A204.1 (cell line): ENCODE measurements around the gene SSU72.
"Not testable (repeated sequence)": the region's sequence is repeated elsewhere in the genome, so short reads cannot be mapped to it uniquely, and the experiment has no call there.

Source experiments
- FAIRE-seq: peaks from 2 replicates; lab custom pipeline; 2012; peaks lifted over from hg19 to GRCh38; lab: Jason Lieb, UNC

SSU72 gene

GRCh38 chr1:1526476-1526875, 48.2 kb downstream of the SSU72 start:
- not testable (repeated sequence) for FAIRE-seq

GRCh38 chr1:1524750-1525383, 49.8 kb downstream of the SSU72 start:
- not testable (repeated sequence) for FAIRE-seq

DNA sequence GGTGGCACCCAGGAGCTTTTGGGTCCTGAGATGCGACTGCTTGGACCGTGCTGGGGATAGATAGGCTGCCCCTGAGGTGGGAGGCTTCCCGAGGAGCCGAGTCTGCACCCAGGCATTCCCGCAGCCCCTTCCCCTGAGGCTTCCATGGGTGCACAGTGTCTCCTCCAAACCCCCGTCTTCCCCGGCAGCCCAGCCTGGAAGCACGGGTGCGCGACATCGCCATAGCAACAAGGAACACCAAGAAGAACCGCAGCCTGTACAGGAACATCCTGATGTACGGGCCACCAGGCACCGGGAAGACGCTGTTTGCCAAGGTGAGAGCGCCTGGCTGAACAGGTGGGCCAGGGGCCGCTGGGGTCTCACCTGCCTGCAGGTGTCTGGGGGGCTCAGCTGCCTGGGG, 51.0 kb downstream of the SSU72 start:
- not testable (repeated sequence) for FAIRE-seq

DNA sequence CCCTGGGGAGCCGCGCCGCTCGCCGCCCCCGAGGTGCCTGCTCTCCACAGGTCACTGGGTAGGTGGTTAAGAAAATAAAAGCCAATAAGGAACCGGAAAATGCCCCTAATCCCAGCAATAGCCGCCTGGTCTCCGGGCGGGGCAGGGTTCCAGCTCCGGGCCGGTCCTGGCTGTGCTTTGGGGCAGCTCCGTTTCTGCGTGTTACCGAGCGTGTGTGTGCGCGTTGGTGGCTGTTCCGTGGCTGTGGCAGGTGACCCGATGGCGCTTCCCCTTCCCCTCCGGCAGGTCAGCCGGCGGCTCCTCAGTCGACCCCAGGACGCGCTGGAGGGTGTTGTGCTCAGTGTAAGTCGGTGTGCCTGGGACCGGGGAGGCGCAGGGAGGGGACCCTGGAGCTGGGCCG, 51.4 kb downstream of the SSU72 start:
- FAIRE-seq: not testable (repeated sequence)

DNA sequence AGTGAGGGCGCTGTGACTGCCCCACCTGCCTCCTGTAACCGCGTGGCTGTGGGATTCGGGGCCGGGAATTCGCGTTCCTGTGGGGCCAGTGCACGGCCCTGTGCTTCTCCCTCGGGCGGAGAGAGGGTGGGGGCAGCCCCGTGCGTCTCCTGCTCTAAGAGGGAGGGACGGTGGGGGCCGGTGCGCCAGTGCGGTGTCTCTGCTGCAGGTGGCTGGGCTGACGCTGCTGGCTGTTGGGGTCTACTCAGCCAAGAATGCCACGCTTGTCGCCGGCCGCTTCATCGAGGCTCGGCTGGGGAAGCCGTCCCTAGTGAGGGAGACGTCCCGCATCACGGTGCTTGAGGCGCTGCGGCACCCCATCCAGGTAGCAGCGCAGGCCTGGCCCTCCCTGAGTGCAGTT, 52.1 kb downstream of the SSU72 start:
- FAIRE-seq: not testable (repeated sequence)

GRCh38 chr1:1521331-1521730, 53.3 kb downstream of the SSU72 start:
- FAIRE-seq: no peak

DNA sequence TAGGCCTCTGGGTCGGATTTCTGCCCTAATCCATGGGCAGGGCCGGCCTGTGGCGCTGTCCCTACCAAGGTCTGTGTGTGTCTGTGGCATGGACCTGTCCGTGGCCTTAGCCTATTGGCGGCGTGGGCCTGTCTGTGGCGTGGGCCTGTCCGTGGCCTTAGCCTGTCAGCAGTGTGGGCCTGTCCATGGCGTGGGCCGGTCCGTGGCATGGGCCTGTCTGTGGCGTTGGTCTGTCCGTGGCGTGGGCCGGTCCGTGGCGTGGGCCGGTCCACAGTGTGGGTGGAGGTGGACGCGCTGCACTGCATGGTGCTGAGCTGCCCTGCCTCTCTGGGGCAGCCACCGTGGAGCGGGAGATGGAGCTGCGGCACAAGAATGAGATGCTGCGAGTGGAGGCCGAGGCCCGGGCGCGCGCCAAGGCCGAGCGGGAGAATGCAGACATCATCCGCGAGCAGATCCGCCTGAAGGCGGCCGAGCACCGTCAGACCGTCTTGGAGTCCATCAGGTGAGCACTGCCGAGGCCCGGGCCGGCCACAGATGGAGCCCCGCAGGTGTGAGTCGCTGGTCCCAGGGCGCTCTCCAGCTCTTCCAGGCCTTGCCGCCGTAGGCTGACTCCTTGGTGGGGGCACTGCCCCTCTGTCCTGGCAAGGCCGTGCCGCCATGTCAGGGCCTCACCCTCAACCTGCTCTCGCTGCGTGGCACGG, 54.7 kb downstream of the SSU72 start:
- not testable (repeated sequence) for FAIRE-seq

- FAIRE-seq: not testable (repeated sequence)
These were observed 56.0 kb downstream of the SSU72 start for GRCh38 chr1:1518621-1519007.

DNA sequence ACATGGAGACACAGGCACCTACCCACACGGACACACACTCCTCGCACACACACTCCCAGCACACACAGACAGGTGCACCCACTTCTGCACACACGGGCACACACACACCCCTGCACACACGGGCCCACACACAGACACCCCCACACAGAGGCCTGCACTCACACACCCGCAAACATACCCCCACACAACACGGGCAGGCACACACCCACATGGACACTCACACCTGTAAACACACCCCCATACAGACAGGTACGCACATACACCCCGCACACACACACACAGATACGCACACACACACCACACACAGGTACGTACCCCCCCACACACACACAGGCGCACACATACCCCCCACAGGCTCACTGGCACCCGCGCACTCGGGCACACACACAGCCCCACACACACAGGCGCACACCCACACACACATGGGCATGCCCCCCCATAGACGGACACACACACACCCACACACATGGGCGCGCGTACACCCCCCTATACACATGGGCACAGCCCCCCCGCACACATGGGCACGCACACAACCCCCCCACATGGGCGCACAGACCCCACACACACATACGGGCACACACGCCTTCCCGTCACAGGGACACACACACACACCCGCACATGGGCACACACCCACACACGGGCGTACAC, 56.6 kb downstream of the SSU72 start:
- FAIRE-seq: no peak

DNA sequence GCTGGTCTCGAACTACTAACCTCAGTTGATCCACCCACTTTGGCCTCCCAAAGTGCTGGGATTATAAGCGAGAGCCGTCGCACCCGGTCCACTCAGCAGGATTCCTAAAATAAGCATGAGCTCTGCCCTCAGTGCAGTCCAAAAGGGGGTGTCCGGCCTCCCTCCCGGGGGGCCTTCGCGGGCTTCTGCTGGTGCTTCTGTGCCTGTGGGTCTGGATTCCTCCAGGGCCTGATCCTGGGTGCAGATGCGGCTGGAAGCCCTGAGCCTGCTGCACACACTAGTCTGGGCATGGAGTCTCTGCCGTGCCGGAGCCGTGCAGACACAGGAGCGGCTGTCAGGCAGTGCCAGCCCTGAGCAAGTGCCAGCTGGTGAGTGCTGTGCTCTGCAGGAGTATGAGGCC, 57.7 kb downstream of the SSU72 start:
- FAIRE-seq: not testable (repeated sequence)

DNA sequence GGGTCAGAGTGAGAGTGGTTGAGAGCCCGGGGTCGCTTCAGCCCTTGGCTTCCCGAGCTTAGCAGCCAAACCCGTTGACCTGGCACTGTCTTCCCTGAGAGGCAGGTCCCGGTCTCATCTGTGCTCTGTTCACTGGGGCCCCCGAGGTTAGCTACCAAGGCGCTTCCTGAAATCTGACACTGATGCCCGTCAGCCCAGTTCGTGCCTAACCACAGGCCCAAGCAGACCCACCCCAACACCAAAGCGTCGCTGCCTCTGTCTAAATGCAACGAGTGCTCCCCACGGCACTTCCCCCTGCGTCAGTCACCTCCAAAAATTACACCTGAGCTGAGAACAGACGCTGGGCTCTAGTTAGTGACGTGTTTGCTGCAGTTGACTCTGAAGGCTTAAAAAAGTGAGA, 60.3 kb downstream of the SSU72 start:
- FAIRE-seq: not testable (repeated sequence)

GRCh38 chr1:1513675-1514074, 61.0 kb downstream of the SSU72 start:
- not testable (repeated sequence) for FAIRE-seq

GRCh38 chr1:1512425-1512824, 62.2 kb downstream of the SSU72 start:
- FAIRE-seq: not testable (repeated sequence)

DNA sequence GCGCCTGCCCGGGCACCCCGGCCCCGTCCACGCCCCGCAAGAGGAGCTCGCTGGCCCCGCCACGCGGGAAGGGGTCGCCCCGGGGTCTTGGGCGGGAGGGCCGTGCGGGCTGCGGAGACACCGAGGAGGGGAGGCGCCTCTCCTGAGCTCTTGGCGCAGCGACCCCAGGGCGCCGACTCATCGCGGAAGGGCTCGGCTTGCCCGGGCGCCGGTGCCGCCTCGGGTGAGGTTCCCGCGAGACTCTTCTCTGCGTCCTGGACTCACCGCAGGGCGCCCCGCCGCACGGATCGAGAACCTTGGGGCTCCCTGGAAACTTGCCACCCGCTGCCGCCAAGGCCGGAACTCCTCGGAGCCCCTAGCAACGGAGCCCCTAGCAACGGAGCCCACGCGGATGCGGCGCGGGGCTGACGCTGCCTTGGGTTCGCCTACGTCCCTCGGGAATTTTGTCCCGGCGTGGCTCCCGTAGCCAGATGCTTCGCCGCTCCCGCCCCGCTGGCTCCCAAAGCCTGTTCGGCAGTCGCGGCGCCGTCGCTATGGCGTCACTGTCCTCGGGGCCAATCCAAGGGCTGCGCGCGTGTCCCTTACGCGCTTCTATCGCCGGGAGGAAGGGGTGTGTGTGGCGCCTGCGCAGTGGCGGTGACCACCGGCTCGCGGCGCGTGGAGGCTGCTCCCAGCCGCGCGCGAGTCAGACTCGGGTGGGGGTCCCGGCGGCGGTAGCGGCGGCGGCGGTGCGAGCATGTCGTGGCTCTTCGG, 63.0 kb downstream of the SSU72 start, which contains the start of gene ATAD3A:
ATAD3A (plus strand) TSS at position 630 of the 753 bp plus-strand sequence; CDS start at position 737, 107 bp downstream.
- FAIRE-seq: peak; percentile 9

DNA sequence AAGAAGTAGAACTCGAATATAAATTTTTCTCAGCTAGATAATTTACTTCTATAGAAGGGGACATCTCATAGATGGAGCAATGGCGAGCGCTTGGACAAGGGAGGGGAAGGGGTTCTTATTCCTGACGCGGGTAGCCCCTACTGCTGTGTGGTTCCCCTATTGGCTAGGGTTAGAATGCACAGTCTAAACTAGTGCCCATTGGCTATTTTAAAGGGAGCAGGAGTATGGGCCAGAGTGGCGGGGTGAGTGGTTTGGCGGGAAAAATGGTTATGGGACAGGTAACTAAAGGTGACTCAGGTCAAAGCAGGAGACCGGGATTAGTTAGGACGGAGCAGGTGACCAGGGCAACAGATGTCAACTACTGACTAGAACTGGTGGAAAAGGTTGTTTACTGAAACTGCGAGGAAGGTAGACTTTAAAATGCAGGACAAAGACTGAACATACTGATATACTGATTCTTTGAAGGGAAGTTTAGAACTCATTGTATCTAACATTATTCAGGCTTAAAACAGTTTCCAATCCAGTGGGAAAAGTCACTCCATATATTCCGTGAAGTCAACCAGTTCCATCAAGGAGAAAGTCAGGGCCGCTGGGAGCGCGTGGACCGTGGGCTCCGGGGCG, 63.6 kb downstream of the SSU72 start:
- FAIRE-seq: no peak

- not testable (repeated sequence) for FAIRE-seq
These were observed 65.2 kb downstream of the SSU72 start for GRCh38 chr1:1509465-1509850.

DNA sequence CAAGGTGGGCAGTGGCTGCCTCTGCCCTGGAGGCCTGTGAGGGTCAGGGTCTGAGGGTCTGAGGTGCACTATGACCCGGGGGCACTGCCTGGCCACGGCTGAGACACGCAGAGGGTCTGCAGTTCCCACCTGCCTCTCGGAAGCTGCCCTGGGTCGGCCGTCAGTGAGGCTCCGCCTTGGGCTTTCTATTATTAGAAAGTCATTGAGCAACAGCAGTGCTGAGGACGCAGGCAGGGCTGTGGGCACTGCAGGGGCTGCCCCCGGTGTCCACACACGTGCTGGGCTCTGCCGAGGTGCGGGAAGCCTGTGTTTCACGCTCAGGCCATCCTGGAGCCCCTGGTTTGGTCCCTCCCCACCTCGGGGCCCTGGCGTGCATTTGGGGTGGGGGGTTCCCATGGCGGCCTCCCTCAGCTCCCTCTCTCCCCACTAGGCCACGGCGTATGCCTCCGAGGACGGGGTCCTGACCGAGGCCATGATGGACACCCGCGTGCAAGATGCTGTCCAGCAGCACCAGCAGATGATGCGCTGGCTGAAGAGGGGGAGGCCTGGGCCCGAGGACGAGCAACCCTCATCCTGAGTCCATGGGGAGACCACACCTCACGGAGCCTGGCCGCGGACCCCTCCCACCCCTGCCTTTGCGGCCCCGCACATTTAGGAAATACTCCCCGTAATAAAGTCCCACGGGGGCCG, 65.7 kb downstream of the SSU72 start:
- not testable (repeated sequence) for FAIRE-seq

- FAIRE-seq: no peak
These were observed 67.4 kb downstream of the SSU72 start for GRCh38 chr1:1507305-1507704.

- not testable (repeated sequence) for FAIRE-seq
These were observed 68.9 kb downstream of the SSU72 start for GRCh38 chr1:1505801-1506200.

DNA sequence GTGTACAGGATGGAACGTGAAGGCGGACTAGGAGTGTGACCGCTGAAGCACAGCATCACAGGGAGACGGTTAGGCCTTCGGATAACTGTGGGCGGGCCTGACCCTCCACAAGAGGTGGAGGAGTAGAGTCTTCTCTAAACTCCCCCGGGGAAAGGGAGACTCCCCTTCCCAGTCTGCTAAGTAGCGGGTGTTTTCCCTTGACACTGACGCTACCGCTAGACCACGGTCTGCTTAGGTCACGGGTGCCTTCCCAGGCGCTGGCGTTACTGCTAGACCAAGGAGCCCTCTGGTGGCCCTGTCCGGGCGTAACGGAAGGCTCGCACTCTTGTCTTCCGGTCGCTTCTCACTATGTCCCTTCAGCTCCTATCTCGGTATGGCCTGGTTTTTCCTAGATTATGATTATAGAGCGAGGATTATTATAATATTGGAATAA, 69.3 kb downstream of the SSU72 start:
- peak; percentile 88 for FAIRE-seq

DNA sequence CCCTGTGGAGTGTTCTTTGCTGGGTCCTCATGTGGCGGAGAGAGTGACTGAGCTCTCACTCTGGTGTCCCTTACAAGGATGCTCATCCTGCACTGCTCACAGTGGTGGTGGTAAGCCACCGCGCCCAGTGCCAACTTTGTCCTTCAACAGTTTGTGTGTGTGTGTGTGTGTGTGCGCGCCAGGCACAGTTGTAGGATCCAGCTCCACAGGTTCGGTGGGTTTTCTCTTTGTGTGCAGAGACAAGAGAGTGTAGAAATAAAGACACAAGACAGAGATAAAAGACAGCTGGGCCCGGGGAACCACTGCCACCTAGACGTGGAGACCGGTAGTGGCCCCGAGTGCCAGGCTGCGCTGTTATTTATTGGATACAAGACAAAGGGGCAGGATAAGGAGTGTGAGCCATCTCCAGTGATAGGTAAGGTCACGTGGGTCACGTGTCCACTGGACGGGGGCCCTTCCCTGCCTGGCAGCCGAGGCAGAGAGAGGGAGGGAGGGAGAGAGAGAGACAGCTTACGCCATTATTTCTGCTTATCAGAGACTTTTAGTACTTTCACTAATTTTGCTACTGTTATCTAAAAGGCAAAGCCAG, 69.8 kb downstream of the SSU72 start:
- FAIRE-seq: not testable (repeated sequence)
